Stimulated activated CD8-positive, alpha-beta memory T cell treated with anti-CD3 and anti-CD28 coated beads, Interleukin-4, amount 100 ng/mL, for 4 hours (primary cell): Measurements from ENCODE around the gene RIMBP2.

Experiments used
- DNase-seq, 2 donors: peaks; one replicate each; pipeline ENCODE4 v3.0.0-alpha.2; 2020; ENCODE audit warnings: low read depth in 2 of 2, low spot score in 1 of 2

RIMBP2 gene

GRCh38 chr12:130639476-130640424 lies 76.3 kb downstream of the RIMBP2 start:
- DNase-seq: no peak

- DNase-seq: no peak
Observed at GRCh38 chr12:130636370-130636769, 79.7 kb downstream of the RIMBP2 start.

- DNase-seq: no peak
Observed at GRCh38 chr12:130634866-130635265, 81.2 kb downstream of the RIMBP2 start.

GRCh38 chr12:130633771-130634170 lies 82.3 kb downstream of the RIMBP2 start:
- DNase-seq: no peak

- DNase-seq: no peak
Observed at GRCh38 chr12:130632642-130633041, 83.5 kb downstream of the RIMBP2 start.

GRCh38 chr12:130628304-130628703 lies 87.8 kb downstream of the RIMBP2 start:
- no peak for DNase-seq

GRCh38 chr12:130627175-130627574 lies 88.9 kb downstream of the RIMBP2 start:
- no peak for DNase-seq

GRCh38 chr12:130626601-130627000 lies 89.5 kb downstream of the RIMBP2 start:
- no peak for DNase-seq

GRCh38 chr12:130625201-130625600 lies 90.9 kb downstream of the RIMBP2 start:
- DNase-seq: no peak

- no peak for DNase-seq
Observed at GRCh38 chr12:130622803-130623202, 93.3 kb downstream of the RIMBP2 start.

GRCh38 chr12:130621696-130622298 lies 94.3 kb downstream of the RIMBP2 start:
- DNase-seq: no peak

- DNase-seq: no peak
Observed at GRCh38 chr12:130620756-130621155, 95.3 kb downstream of the RIMBP2 start.

- DNase-seq: no peak
Observed at GRCh38 chr12:130620281-130620680, 95.8 kb downstream of the RIMBP2 start.

- no peak for DNase-seq
Observed at GRCh38 chr12:130619385-130620001, 96.6 kb downstream of the RIMBP2 start.

GRCh38 chr12:130617219-130617618 lies 98.9 kb downstream of the RIMBP2 start:
- no peak for DNase-seq

- no peak for DNase-seq
Observed at GRCh38 chr12:130615861-130616345, 100.2 kb downstream of the RIMBP2 start.

GRCh38 chr12:130614530-130614905 lies 101.6 kb downstream of the RIMBP2 start:
- DNase-seq: no peak

GRCh38 chr12:130613831-130614529 lies 102.1 kb downstream of the RIMBP2 start:
- no peak for DNase-seq

- DNase-seq: no peak
Observed at GRCh38 chr12:130613131-130613530, 103.0 kb downstream of the RIMBP2 start.

- no peak for DNase-seq
Observed at GRCh38 chr12:130611026-130611905, 104.8 kb downstream of the RIMBP2 start.
